Heart left ventricle (tissue), 16 donors: ENCODE results near the gene NADSYN1. TPM values are rescaled to one million over a fixed set of nuclear protein-coding genes. Genes with fewer than 3 reads are reported as not detected.

Experiments
- ATAC-seq, 4 donors: fragments of 200-7000 bp; cut with Tn5 transposase; one replicate each; pipeline ENCODE4 v1.9.1; 2020 to 2022; ENCODE audit warnings: moderate library complexity in 4 of 4, mild to moderate bottlenecking in 3 of 4, moderate number of reproducible peaks in 1 of 4
- DNase-seq, 5 donors: peaks; one replicate each; pipeline ENCODE4 v3.0.0-alpha.2; 2020
- H3K27ac ChIP-seq, 12 donors: fragments of 200-600 bp; sonication (generic) in 4 of 12; one replicate each; pipeline versions ENCODE4 v1.5.0 to v1.8.0; 2016 to 2022; ENCODE audit warnings: mild to moderate bottlenecking in 2 of 12
- H3K27me3 ChIP-seq, 9 donors: fragments of 200-600 bp; sonication (generic) in 2 of 9; one replicate each; pipeline versions ENCODE4 v1.5.1 to v1.8.0; 2016 to 2022; ENCODE audit warnings: mild to moderate bottlenecking in 3 of 9
- H3K36me3 ChIP-seq, 9 donors: fragments of 200-600 bp; sonication (generic) in 2 of 9; one replicate each; pipeline versions ENCODE4 v1.5.0 to v1.8.0; 2018 to 2022; ENCODE audit warnings: mild to moderate bottlenecking in 2 of 9
- H3K4me1 ChIP-seq, 12 donors: fragments of 200-600 bp; sonication (generic) in 4 of 12; one replicate each; pipeline versions ENCODE4 v1.5.0 to v1.8.0; 2016 to 2022; ENCODE audit warnings: mild to moderate bottlenecking in 3 of 12
- H3K4me3 ChIP-seq, 12 donors: fragments of 200-600 bp; sonication (generic) in 4 of 12; one replicate each; pipeline versions ENCODE4 v1.5.0 to v1.8.0; 2017 to 2022; ENCODE audit warnings: mild to moderate bottlenecking in 9 of 12, moderate library complexity in 4 of 12
- H3K9me3 ChIP-seq, 12 donors: fragments of 200-600 bp; sonication (generic) in 4 of 12; one replicate each; pipeline versions ENCODE4 v1.5.0 to v1.8.0; 2016 to 2022; ENCODE audit warnings: mild to moderate bottlenecking in 1 of 12
- POLR2A ChIP-seq, 2 donors: fragments of 450-650 bp; IDR thresholded peaks; one replicate each; pipeline ENCODE4 v1.6.1; 2017; ENCODE audit warnings: antibody characterized with exemption in 2 of 2, mild to moderate bottlenecking in 2 of 2, moderate library complexity in 2 of 2
- WGBS, 4 donors: extraction: QIAGEN DNeasy Blood & Tissue Kit in 2 of 4; methylation state at CpG; one replicate each; pipeline versions ENCODE4 v1.1.5 to v1.1.7; 2013 to 2018; 5-methylcytosine and 5-hydroxymethylcytosine counted together
- intact Hi-C, 10 donors: fragments of 100-400 bp; cut with DNase I; formaldehyde crosslinking; loops; one replicate each; pipeline versions ENCODE4 v1.11.1 to v1.14.2; 2022
- polyA plus RNA-seq, 2 donors: library from polyadenylated mRNA; stranded (reverse); fragments of 200-250 nt; gene quantifications; one replicate each; pipeline ENCODE4 v1.2.3, GENCODE V29; 2013
- total RNA-seq, 9 donors: library from RNA; depleted of rRNA in 2 of 9; stranded (reverse); fragments of >200 nt in 2 of 9; fragmentation: NEBNext Ultra II Directional in 3 of 9; extraction: Animal tissue kit (Norgen Biotek cat#: 25700) in 3 of 9; gene quantifications; one replicate each; pipeline versions ENCODE4 v1.1.0 to v1.2.4, GENCODE V29; 2016 to 2023
- TF ChIP-seq, protein P1 (sequence below), 12 donors: fragments of 200-600 bp; sonication (generic) in 4 of 12; IDR thresholded peaks; one replicate each; pipeline versions ENCODE4 v1.5.0 to v1.8.0; 2018 to 2022; ENCODE audit warnings: antibody characterized with exemption in 12 of 12, mild to moderate bottlenecking in 5 of 12
- donor health status: ischemic (EF 13 %, LVEDD 7.1; RV severe dilation, severe dysfunction).
- donor health status: healthy with polysubstance abuse.
- donor health status: DM: no; HTN: yes; CAD: no.
- donor health status: DM: no; HTN: no; CAD: no.
- donor health status: ischemic (EF 25% LVEDD 6.9; RV normal size, moderate dysfunction).
- donor health status: ischemic (EF 25% LVEDD 5.7; RV mildly dilated, moderate dysfunction).
- donor health status: healthy.
- donor health status: DM: yes; HTN: yes; CAD: no.
- donor health status: ischemic (EF 35%, LVEDD 5.7; RV mildly dilated, moderate dysfunction).
- donor health status: nonischemic (EF 11% LVEDD 7.7; RV severe dilation, severe dysfunction).
- donor health status: DM: yes; HTN: yes; CAD: no.
- donor health status: PGD.
- donor health status: ischemic (EF 29% LVEDD 5.4; RV normal size, mild dysfunction).
- donor health status: nonischemic (EF 23%, LVEDD 6.1; RV moderate dilation, normal function).

Gene NADSYN1
- total and polyA plus RNA-seq, 11 donors, result 11.4 to 41.9 (median 19.4) TPM

DNA sequence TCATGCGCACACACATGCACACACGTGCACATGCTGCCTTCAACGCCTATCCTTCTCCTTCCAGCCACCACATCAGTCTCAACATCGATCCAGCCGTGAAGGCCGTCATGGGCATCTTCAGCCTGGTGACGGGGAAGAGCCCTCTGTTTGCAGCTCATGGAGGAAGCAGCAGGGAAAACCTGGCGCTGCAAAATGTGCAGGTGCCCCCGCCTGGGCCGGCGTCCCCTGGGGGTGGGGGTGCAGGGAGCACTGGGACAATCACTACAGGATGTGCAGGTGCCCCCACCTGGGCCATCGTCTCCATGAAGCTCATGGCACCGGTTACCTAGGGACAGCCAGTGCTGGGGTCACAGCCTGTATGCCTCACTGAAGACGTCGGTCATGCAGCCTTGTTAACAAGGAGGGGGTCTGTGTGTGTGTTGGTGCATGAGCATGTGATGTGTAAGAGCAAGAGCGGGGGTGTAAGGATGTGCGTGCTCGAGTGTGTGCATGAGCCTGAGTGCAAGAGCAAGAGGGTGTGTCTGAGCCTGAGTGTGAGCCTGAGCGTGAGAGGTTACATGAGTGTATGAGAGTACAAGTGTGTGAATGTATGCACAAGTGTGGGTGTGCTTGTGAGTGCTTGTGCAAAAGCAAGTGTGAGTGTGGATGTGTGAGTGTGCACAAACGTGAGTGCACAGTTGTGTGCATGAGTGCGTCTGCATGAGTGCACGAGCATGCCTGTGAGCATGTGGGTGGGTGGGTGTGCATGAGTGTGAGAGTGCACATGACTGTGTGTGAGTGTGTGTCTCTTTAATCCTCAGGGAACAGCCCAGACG, 31.5 kb downstream of the NADSYN1 start:
- intact Hi-C loops, result no loop called here
- DNase-seq (no peak), ATAC-seq (no peak)
- Histone ChIP-seq H3K9me3 (no peaks in the 10 kb centered on the region), H3K27me3 (no peaks in the 10 kb centered on the region), H3K36me3 (peaks cover 0 to 85% (median 63%) of the 10 kb centered on the region in 9 donors), H3K4me3 (no peak overlapping the region), H3K27ac (no peak overlapping the region), H3K4me1 (peaks cover 0 to 8% (median 0%) of the 10 kb centered on the region in 12 donors)
- TF ChIP-seq, protein P1, sequence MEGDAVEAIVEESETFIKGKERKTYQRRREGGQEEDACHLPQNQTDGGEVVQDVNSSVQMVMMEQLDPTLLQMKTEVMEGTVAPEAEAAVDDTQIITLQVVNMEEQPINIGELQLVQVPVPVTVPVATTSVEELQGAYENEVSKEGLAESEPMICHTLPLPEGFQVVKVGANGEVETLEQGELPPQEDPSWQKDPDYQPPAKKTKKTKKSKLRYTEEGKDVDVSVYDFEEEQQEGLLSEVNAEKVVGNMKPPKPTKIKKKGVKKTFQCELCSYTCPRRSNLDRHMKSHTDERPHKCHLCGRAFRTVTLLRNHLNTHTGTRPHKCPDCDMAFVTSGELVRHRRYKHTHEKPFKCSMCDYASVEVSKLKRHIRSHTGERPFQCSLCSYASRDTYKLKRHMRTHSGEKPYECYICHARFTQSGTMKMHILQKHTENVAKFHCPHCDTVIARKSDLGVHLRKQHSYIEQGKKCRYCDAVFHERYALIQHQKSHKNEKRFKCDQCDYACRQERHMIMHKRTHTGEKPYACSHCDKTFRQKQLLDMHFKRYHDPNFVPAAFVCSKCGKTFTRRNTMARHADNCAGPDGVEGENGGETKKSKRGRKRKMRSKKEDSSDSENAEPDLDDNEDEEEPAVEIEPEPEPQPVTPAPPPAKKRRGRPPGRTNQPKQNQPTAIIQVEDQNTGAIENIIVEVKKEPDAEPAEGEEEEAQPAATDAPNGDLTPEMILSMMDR (IDR thresholded peaks at IDR 0.05), result no peak
- TF ChIP-seq POLR2A (IDR thresholded peaks at IDR 0.05), result no peak
- 93 to 96% (median 94%) methylated on average over 23 of the region's 23 CpGs for WGBS, 4 donors

DNA sequence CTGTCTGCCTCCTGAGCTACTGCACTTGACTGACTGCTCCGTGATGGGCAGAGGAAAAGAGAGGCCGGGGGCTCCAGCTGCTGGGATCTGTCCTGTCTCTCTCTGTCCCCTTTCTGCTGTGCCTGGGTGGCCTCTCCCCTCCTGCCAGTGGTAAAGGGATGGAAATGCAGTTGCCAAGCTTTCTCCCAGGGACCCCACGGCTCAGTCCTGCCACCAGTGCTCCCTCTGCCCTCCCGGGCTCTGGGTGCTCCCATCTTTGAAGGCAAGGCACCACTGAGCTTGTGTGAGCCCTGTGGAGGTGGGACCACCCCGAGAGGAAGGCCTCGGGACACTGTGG, 32.0 kb downstream of the NADSYN1 start:
- DNase-seq (no peak), ATAC-seq (no peak)
- Histone ChIP-seq H3K4me1 (peaks cover 0 to 8% (median 0%) of the 10 kb centered on the region in 12 donors), H3K27me3 (no peaks in the 10 kb centered on the region), H3K27ac (no peak overlapping the region), H3K4me3 (no peak overlapping the region), H3K36me3 (peaks cover 0 to 85% (median 57%) of the 10 kb centered on the region in 9 donors), H3K9me3 (no peaks in the 10 kb centered on the region)
- 92 to 95% (median 93%) methylated on average over 6 of the region's 6 CpGs for WGBS, 4 donors
- intact Hi-C loops, result no loop called here
- no peak for TF ChIP-seq POLR2A (IDR thresholded peaks at IDR 0.05)

DNA sequence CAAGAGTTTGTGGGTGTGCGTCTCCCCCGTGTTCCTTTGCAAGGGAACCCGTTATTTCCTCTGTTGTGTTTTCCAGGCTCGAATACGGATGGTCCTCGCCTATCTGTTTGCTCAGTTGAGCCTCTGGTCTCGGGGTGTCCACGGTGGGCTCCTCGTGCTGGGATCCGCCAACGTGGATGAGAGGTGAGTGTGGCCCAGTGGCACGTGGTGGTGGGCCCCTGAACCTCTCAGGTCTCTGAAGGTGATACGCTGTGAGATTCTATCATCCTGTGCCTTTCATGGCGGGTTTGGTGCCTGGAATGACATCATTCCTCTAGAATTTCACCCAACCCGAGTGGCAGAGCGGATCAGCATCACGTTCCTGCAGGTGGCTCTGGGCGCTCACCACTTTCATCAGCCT, 32.5 kb downstream of the NADSYN1 start:
- intact Hi-C loops, result no loop called here
- Histone ChIP-seq H3K4me1 (peaks cover 0 to 8% (median 0%) of the 10 kb centered on the region in 12 donors), H3K9me3 (no peaks in the 10 kb centered on the region), H3K27ac (no peak overlapping the region), H3K4me3 (no peak overlapping the region), H3K36me3 (peaks cover 0 to 85% (median 53%) of the 10 kb centered on the region in 9 donors), H3K27me3 (no peaks in the 10 kb centered on the region)
- ATAC-seq (no peak), DNase-seq (no peak)
- TF ChIP-seq POLR2A (IDR thresholded peaks at IDR 0.05), result no peak
- TF ChIP-seq, protein P1 (IDR thresholded peaks at IDR 0.05), result no peak
- 96 to 97% (median 97%) methylated on average over 18 of the region's 18 CpGs for WGBS, 4 donors

DNA sequence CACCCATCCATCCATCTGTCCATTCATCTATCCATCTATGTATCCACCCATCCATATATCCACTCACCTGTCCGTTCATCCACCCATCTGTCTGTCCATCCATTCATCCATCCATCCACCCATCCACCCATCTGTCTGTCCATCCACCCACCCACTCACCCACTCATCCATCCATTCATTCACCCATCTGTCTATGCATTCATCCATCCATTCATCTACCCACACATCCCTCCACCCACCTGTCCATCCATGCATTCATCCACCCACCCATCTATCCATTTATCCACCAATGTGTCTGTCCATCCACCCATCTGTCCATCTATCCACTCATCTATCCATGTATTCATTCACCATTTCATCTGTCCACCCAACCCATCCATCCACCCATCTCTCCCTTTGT, 33.3 kb downstream of the NADSYN1 start:
- intact Hi-C loops, result no loop called here

More for the DNA sequence above, 33.3 kb downstream of the NADSYN1 start:
- WGBS, 4 donors, result 94 to 100% (median 98%) methylated on average over 1 of the region's 1 CpG
- ATAC-seq (no peak), DNase-seq (no peak)
- Histone ChIP-seq H3K27me3 (no peaks in the 10 kb centered on the region), H3K9me3 (no peaks in the 10 kb centered on the region), H3K27ac (no peak overlapping the region), H3K4me1 (peaks cover 0 to 8% (median 0%) of the 10 kb centered on the region in 12 donors), H3K4me3 (no peak overlapping the region), H3K36me3 (peaks cover 0 to 85% (median 52%) of the 10 kb centered on the region in 9 donors)
- TF ChIP-seq POLR2A (IDR thresholded peaks at IDR 0.05), result no peak
- TF ChIP-seq, protein P1 (IDR thresholded peaks at IDR 0.05), result no peak
